Tibial nerve (tissue), 4 donors: Measurements from ENCODE around the gene AP1S3. TPM values are rescaled to one million over a fixed set of nuclear protein-coding genes. Genes with fewer than 3 reads are reported as not detected.
A peak's percentile ranks its signal among the peaks of the same experiment; 100 is the strongest.

ENCODE experiments used
- DNase-seq, 2 donors: peaks; one replicate each; pipeline ENCODE4 v3.0.0-alpha.2; 2019; ENCODE audit warnings: low spot score in 2 of 2
- H3K27ac ChIP-seq, 4 donors: fragments of 200-600 bp; sonication (generic) in 3 of 4; one replicate each; pipeline ENCODE4 v1.5.1; 2017 to 2019; ENCODE audit warnings: mild to moderate bottlenecking in 1 of 4
- H3K27me3 ChIP-seq, 2 donors: fragments of 200-600 bp; sonication (generic) in 1 of 2; one replicate each; pipeline versions ENCODE4 v1.5.1 to v1.6.0; 2017 to 2019
- H3K36me3 ChIP-seq, 3 donors: fragments of 200-600 bp; sonication (generic); one replicate each; pipeline ENCODE4 v1.5.1; 2018 to 2019
- H3K4me1 ChIP-seq, 4 donors: fragments of 200-600 bp; sonication (generic) in 3 of 4; one replicate each; pipeline ENCODE4 v1.5.1; 2017 to 2019
- H3K4me3 ChIP-seq, 4 donors: fragments of 200-600 bp; sonication (generic) in 3 of 4; one replicate each; pipeline ENCODE4 v1.5.1; 2017 to 2019; ENCODE audit warnings: mild to moderate bottlenecking in 1 of 4, moderate library complexity in 1 of 4
- H3K9me3 ChIP-seq, 4 donors: fragments of 200-600 bp; sonication (generic) in 3 of 4; one replicate each; pipeline ENCODE4 v1.5.1; 2017 to 2019
- EP300 ChIP-seq, 2 donors: sonication (generic); formaldehyde crosslinking; IDR thresholded peaks; one replicate each; pipeline ENCODE4 v1.6.1; 2017; ENCODE audit warnings: antibody characterized with exemption in 2 of 2, mild to moderate bottlenecking in 1 of 2
- POLR2A ChIP-seq, 2 donors: fragments of 450-650 bp; IDR thresholded peaks; one replicate each; pipeline ENCODE4 v1.6.1; 2017; ENCODE audit warnings: antibody characterized with exemption in 2 of 2, mild to moderate bottlenecking in 2 of 2, moderate library complexity in 2 of 2
- WGBS, 2 donors: methylation state at CpG; one replicate each; pipeline ENCODE4 v1.1.5; 2018; 5-methylcytosine and 5-hydroxymethylcytosine counted together
- total RNA-seq, 4 donors: library from RNA; depleted of rRNA; stranded (reverse); fragments of >200 nt; gene quantifications; one replicate each; pipeline ENCODE4 v1.1.0, GENCODE V29; 2016
- TF ChIP-seq, protein P1 (sequence below), 5 experiments: fragments of 200-600 bp in 3 of 5; fragments of 450-650 bp in 2 of 5; sonication (generic) in 3 of 5; IDR thresholded peaks; one replicate each; pipeline ENCODE4 v1.5.1; 2016 to 2019; ENCODE audit warnings: antibody characterized with exemption in 5 of 5, mild to moderate bottlenecking in 3 of 5, moderate library complexity in 2 of 5

The AP1S3 gene
- total RNA-seq, 4 donors from 2014 or later, result 0.59 to 1.5 (median 1.0) TPM; not detected in 1

DNA sequence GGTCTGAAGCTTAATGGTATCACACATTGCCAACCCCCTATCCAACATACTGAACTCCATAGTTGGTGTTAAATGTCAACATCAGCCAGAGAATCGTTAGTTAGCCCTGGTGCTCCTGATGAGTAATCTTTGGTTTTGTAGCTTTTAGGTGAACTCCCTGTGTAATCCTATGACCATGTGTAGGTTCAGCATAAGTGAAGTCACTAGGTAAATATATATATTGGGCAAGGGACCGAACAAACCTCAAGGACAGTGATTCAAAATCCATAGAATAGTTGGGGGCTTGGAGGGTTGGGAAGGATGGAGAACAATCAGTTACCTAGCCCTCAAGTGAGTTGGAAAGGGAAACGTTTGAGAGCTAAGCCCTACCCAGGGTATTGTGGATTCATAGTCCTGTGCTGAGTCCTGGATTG lies 16.0 kb upstream of the AP1S3 start:
- no peaks in the 10 kb centered on the region for H3K27me3 ChIP-seq
- WGBS, 2 donors, result 86 to 88% methylated on average over 3 of the region's 3 CpGs
- H3K9me3 ChIP-seq, result no peaks in the 10 kb centered on the region
- H3K27ac ChIP-seq, result no peak overlapping the region
- H3K36me3 ChIP-seq, result peaks cover 0 to 32% (median 0%) of the 10 kb centered on the region in 3 donors
- H3K4me1 ChIP-seq, result no peaks in the 10 kb centered on the region
- DNase-seq, result no peak
- TF ChIP-seq POLR2A (IDR thresholded peaks at IDR 0.05), result no peak
- no peak for TF ChIP-seq EP300 (IDR thresholded peaks at IDR 0.05)
- no peak overlapping the region for H3K4me3 ChIP-seq

DNA sequence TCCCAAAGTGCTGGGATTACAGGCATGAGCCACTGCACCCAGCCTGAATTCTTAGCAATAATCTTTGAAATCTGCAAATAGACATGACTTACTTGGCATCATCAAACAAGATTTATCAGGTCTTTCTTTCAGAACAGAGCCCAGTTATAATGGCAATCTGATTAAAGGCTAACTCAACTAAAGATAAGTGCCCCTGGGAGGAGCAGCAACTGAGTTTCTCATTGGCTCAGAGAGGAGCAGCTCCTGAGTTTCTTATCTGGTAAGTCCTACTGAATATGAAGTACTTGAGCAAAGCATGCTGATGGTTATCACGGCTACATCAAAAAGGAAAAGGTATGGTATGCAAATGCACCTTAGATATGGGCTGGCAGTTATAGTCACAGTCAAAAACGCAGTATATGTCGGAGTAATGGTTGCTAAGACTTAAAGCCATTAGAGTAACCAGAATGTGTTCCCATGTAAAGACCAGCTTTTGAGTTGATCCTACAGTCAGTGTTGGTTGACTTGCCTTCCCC lies 15.0 kb upstream of the AP1S3 start:
- no peak for DNase-seq
- WGBS, 2 donors, result 91 to 95% methylated on average over 3 of the region's 3 CpGs
- H3K36me3 ChIP-seq, result peaks cover 0 to 35% (median 0%) of the 10 kb centered on the region in 3 donors
- H3K27me3 ChIP-seq, result no peaks in the 10 kb centered on the region
- TF ChIP-seq EP300 (IDR thresholded peaks at IDR 0.05) (no peak), POLR2A (IDR thresholded peaks at IDR 0.05) (no peak)
- TF ChIP-seq, protein P1, sequence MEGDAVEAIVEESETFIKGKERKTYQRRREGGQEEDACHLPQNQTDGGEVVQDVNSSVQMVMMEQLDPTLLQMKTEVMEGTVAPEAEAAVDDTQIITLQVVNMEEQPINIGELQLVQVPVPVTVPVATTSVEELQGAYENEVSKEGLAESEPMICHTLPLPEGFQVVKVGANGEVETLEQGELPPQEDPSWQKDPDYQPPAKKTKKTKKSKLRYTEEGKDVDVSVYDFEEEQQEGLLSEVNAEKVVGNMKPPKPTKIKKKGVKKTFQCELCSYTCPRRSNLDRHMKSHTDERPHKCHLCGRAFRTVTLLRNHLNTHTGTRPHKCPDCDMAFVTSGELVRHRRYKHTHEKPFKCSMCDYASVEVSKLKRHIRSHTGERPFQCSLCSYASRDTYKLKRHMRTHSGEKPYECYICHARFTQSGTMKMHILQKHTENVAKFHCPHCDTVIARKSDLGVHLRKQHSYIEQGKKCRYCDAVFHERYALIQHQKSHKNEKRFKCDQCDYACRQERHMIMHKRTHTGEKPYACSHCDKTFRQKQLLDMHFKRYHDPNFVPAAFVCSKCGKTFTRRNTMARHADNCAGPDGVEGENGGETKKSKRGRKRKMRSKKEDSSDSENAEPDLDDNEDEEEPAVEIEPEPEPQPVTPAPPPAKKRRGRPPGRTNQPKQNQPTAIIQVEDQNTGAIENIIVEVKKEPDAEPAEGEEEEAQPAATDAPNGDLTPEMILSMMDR (IDR thresholded peaks at IDR 0.05), result no peak
- no peak overlapping the region for H3K27ac ChIP-seq
- H3K4me1 ChIP-seq, result no peaks in the 10 kb centered on the region
- no peak overlapping the region for H3K4me3 ChIP-seq
- no peaks in the 10 kb centered on the region for H3K9me3 ChIP-seq

DNA sequence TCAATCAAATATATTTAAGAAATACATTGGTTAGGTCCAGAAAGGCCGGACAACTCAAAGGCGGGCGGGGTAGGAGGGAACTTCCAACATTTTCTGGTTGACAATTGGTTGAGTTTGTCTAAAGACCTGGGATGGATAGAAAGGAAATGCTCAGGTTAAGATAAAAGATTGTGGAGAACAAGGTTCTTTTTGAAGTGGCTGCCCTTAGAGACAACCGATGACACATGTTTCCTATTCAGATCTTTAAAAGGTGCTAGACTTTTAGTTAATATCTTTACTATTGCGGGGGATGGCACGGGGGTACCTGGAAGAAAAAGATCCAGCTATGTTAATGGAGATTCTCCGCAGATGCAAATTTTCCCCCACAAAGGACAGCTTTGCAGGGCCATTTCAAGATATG lies 10.0 kb upstream of the AP1S3 start:
- Histone ChIP-seq H3K9me3 (no peaks in the 10 kb centered on the region), H3K4me1 (no peaks in the 10 kb centered on the region), H3K4me3 (no peak overlapping the region), H3K27ac (no peak overlapping the region), H3K27me3 (no peaks in the 10 kb centered on the region), H3K36me3 (peaks cover 0 to 31% (median 0%) of the 10 kb centered on the region in 3 donors)
- TF ChIP-seq POLR2A (IDR thresholded peaks at IDR 0.05) (no peak), EP300 (IDR thresholded peaks at IDR 0.05) (no peak)
- TF ChIP-seq, protein P1 (IDR thresholded peaks at IDR 0.05), result no peak
- no peak for DNase-seq
- WGBS, 2 donors, result 95 to 96% methylated on average over 7 of the region's 7 CpGs

DNA sequence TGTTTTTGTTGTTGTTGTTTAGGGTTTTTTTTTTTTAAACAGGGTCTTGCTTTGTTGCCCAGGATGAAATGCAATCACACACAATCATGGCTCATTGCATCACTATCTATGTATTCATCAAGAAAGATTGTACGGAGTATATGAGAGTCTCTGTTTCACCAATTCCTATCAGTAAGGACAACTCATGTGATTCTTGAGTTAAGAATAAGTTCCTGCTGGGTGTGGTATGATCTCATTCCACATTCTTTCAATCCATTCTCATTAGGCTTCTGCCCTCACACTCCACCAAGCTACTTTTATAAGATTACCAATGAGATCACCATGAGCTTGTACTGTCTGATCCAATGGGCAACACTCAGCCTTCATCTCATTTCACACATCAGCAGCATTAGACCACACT lies 9.1 kb upstream of the AP1S3 start:
- H3K4me1 ChIP-seq, result no peaks in the 10 kb centered on the region
- DNase-seq, result no peak
- no peaks in the 10 kb centered on the region for H3K27me3 ChIP-seq
- H3K4me3 ChIP-seq, result no peak overlapping the region
- H3K27ac ChIP-seq, result no peak overlapping the region
- H3K9me3 ChIP-seq, result no peaks in the 10 kb centered on the region
- peaks cover 0 to 24% (median 0%) of the 10 kb centered on the region in 3 donors for H3K36me3 ChIP-seq
- WGBS, 2 donors, result 57 to 74% methylated on average over 1 of the region's 1 CpG
- TF ChIP-seq, protein P1 (IDR thresholded peaks at IDR 0.05), result no peak
- TF ChIP-seq POLR2A (IDR thresholded peaks at IDR 0.05) (no peak), EP300 (IDR thresholded peaks at IDR 0.05) (no peak)

DNA sequence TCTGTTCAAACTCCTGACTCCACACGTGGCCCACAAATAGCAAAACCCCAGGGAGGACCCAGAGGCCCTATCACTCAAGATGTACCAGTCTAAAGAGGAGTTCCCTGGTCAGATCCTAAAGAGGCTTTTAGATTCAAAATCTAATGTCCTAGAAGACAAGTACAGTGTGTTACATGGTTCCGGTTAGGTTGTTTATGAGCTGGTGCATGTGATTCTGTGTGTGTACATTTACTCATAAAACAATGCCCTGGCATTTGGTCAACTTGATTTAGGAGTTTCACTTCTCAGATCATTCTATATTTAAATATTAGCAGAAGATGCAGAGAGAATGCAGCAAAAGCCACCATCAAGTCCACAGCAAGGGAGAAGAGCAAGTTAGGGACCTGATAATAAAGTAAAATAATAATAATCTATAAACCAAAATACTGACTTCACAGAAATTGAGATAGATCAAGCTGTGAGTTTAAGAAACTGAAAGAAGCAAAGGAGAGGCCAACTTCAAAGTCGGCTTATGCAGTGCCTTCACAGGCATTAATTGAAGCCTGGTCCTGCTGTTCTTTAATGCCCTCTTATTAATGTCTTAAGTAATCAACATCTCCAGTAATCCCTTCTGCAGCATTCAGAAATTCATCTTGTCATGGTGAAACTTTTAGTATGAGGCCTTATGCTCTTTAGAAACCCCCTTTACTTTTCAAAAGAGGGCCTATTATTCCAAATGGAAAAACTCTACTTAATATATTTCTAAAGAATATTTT lies 4.2 kb upstream of the AP1S3 start:
- TF ChIP-seq, protein P1 (IDR thresholded peaks at IDR 0.05), result no peak
- TF ChIP-seq EP300 (IDR thresholded peaks at IDR 0.05), result no peak
- TF ChIP-seq POLR2A (IDR thresholded peaks at IDR 0.05), result no peak
- no peak overlapping the region for H3K4me3 ChIP-seq
- H3K9me3 ChIP-seq, result no peaks in the 10 kb centered on the region
- H3K36me3 ChIP-seq, result no peaks in the 10 kb centered on the region
- H3K27me3 ChIP-seq, result no peaks in the 10 kb centered on the region
- WGBS, 2 donors, result 54 to 61% methylated on average over 3 of the region's 3 CpGs
- no peak for DNase-seq
- peak overlapping the region in 2 of 4 donors; percentile 42 to 64 for H3K27ac ChIP-seq
- H3K4me1 ChIP-seq, result peaks cover 0 to 5% (median 4%) of the 10 kb centered on the region in 4 donors
